ENCODE data around the gene GPC5.

DNA sequence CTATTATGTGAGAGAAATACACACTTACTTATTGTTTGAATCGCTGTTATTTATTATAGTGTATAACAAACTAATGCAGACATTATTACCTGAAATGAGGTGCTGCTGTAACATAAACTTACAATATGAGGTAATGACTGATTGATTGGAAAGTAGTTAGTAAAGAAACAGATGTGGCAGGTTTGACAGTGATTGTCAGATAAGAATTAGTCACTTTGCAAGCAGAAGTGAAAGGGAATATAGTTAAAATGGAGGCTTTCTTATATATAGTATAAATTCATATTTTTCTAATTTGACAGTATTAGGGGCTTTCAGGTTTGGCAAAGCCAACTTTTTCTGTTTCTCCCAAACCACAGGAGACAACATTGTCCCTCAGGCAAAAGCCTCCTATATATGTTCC, 30.3 kb upstream of the GPC5 start:
- TF ChIP-seq ZNF232 (CRISPR knock-in tag; IDR thresholded peaks at IDR 0.05) (no peak), CREB1 (IDR thresholded peaks at IDR 0.05) (no peak), CREB1 (CRISPR knock-in tag; IDR thresholded peaks at IDR 0.05) (no peak), MEF2A (IDR thresholded peaks at IDR 0.05; ENCODE audit: control insufficient read depth, low read depth, low read length) (no peak), HLTF (IDR thresholded peaks at IDR 0.05) (no peak)
- TF ChIP-seq, protein P1, sequence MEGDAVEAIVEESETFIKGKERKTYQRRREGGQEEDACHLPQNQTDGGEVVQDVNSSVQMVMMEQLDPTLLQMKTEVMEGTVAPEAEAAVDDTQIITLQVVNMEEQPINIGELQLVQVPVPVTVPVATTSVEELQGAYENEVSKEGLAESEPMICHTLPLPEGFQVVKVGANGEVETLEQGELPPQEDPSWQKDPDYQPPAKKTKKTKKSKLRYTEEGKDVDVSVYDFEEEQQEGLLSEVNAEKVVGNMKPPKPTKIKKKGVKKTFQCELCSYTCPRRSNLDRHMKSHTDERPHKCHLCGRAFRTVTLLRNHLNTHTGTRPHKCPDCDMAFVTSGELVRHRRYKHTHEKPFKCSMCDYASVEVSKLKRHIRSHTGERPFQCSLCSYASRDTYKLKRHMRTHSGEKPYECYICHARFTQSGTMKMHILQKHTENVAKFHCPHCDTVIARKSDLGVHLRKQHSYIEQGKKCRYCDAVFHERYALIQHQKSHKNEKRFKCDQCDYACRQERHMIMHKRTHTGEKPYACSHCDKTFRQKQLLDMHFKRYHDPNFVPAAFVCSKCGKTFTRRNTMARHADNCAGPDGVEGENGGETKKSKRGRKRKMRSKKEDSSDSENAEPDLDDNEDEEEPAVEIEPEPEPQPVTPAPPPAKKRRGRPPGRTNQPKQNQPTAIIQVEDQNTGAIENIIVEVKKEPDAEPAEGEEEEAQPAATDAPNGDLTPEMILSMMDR (IDR thresholded peaks at IDR 0.05 in 2 of 3, conservative IDR thresholded peaks at IDR 0.05 in 1 of 3; ENCODE audit: insufficient read depth in 2 of 3, low read depth in 1 of 3, low read length in 3 of 3), result no peak
